Measurements from ENCODE around the gene TAP1.
A peak's percentile ranks its signal among the peaks of the same experiment; 100 is the strongest.
"Not testable (repeated sequence)": the region's sequence is repeated elsewhere in the genome, so short reads cannot be mapped to it uniquely, and the experiment has no call there.

Gene TAP1

GRCh38 chr6:32853541-32854375 lies at the start of gene TAP1, which contains the start of gene PSMB9:
TSS of gene TAP1 (minus strand) at chr6:32853704. CDS start at chr6:32853636, 68 bp downstream.
TSS of gene PSMB9 (plus strand) at chr6:32854192. CDS start at chr6:32854230, 38 bp downstream.
- no peak for DNase-seq

DNA sequence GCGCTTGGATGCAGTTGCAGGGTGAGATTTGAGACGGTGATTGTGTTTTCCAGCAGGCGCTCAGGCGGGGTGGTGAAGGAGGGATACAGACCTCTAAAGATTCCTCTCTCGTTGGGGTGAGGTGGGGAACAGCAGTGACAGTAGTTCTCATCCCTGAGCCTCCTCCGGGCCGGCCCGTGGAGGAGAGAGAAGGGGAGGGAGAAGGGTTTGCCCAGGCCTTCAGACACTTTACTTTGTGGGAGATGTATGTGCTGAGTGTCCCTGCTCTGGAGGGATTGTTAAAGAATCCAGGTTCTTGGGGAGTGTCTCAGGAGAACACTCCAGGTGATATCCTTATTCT lies 41.5 kb upstream of the TAP1 start:
- no peak for DNase-seq

- DNase-seq, result peak; percentile 43
These were observed 40.8 kb upstream of the TAP1 start for GRCh38 chr6:32894085-32895005.

GRCh38 chr6:32890831-32891230 lies 37.3 kb upstream of the TAP1 start:
- no peak for DNase-seq

DNA sequence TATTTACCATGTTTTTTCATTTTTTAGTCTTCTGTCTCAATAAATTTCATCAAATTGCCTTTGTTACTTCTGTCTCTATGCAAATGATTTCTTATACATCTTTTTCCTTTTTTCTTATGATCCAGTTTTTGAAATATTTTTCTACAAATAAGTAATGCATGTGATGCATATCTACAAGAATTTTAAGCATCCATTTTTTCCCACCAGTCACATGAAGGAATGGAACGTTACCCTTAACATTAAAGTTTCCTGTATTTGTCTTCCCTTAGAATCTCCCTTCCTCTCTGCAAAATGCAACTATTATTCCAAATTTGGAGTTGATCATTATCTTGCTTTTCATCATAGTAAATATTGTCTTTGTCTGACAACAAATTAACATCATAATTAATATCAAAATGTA lies 36.0 kb upstream of the TAP1 start:
- no peak for DNase-seq

GRCh38 chr6:32888576-32888975 lies 35.1 kb upstream of the TAP1 start:
- DNase-seq, result no peak

GRCh38 chr6:32887616-32888015 lies 34.1 kb upstream of the TAP1 start:
- no peak for DNase-seq

DNA sequence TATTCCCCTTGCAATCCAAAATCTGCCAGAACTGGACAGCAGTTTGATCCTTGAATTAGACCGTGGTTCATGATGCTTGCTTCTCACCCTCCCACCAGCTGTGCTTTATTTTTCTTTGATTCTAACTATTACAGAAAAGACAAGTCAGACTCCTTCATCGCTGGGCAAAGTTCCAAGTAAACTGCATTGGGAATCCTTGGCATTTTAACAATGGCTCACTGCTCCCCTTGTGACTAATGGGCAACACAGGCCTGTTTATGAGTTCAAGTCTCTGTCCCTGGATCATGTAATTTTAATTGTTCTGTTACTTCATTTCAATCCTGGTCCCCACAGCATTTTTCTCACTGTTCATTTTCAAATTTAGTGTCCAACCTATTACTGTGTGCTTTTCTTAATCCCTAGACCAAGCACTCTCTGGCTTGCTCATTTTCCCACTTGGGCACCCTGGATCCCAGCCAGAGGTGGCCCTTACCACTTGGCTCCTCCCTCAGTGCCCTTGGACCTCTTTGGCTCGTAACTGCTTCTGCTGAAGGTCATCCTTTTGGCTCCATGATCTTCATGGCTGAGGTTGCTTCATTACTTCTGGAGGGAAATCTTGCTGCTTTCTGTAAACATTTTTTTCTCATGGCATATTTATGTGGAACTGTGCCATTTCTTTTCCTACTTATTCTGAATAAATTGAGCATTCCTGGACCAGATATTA lies 33.3 kb upstream of the TAP1 start:
- no peak for DNase-seq

GRCh38 chr6:32885698-32886286 lies 32.3 kb upstream of the TAP1 start:
- peak; percentile 37 for DNase-seq

DNA sequence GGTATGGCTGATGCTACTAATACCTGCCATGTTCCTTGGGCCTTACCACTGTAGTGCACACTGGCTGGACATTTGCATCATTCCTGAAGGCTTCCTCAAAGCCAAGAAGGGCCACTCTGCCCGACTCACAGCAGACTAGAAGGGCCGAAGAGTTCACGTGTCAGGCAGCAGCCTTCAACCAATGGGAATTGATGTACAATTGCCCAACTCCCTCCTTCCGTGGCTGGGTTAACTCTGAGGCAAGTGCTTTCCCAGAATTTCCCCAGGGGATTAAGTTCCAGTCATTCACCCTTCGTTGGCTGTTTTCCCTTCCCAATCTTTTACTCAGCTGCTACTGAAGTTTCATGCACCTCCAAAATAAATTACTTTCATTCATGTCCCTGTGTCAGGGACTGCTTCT lies 30.3 kb upstream of the TAP1 start:
- no peak for DNase-seq

- no peak for DNase-seq
These were observed 29.4 kb upstream of the TAP1 start for GRCh38 chr6:32882879-32883250.

DNA sequence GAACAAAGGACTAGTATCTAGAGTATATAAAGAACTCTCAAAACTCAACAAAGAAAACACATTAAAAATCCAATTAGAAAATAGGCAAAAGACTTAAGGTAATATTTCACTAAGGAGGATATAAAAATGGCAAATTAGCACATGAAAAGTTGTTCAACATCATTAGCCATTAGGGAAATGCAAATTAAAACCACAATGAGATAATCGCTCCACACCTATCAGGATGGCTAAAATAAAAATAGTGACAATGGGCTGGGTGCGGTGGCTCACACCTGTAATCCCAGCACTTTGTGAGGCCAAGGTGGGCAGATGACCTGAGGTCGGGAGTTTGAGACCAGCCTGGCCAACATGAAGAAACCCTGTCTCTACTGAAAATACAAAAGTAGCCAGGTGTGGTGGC lies 27.5 kb upstream of the TAP1 start:
- DNase-seq, result not testable (repeated sequence)

- DNase-seq, result no peak
These were observed 26.2 kb upstream of the TAP1 start for GRCh38 chr6:32879691-32880090.

DNA sequence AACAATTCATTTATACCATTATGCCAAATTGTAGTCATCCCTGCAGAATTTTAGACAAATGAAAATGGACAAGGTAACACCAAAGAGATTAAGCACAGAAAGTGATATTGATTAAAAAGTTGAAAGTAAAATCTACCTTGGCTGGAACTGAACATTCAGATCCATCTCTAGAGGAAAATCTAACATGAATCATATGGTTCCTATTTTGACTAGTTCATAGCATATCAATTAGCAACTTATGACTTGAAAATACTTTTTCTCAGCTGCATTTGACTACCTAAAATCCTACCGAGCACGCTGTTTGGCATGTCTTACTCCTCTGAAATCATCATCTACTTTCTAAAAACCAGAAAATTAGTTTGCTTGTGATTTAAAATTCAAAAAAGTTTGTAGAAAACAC lies 23.1 kb upstream of the TAP1 start:
- no peak for DNase-seq

GRCh38 chr6:32873947-32874346 lies 20.4 kb upstream of the TAP1 start:
- not testable (repeated sequence) for DNase-seq

- no peak for DNase-seq
These were observed 14.8 kb upstream of the TAP1 start for GRCh38 chr6:32868257-32868788.

DNA sequence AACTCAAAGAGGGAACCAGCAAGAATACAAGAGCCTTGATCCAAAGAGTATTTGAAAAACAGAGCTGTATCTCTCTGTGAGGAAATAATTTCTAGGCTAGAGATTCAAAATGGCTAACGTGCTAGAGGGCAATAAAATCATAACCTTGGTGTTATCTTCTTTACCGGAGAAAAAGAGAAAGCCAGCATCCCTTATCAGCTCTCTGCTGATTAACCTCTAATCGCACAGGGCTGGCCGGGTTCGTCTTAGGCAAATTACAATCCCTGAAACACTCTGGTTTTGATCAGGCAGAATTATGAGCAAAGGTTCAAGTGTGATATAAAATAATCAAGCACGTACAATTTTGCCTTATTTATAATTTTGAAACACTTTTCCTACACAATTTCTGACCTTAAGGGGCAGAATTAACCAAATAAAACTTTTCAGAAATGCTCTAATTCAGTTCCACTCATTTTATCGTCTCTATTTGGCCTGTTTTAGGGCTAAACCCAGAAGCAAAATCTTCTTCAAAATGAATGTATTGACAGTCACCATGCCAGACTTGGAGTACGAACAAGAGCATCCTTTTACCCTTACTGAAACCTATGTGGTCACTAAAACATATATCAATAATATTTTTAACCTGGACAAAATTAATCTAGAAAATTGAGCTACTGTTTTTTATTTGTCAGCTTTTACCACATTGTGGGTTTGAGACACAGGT lies 14.2 kb upstream of the TAP1 start:
- no peak for DNase-seq

- no peak for DNase-seq
These were observed 13.5 kb upstream of the TAP1 start for GRCh38 chr6:32867022-32867477.

DNA sequence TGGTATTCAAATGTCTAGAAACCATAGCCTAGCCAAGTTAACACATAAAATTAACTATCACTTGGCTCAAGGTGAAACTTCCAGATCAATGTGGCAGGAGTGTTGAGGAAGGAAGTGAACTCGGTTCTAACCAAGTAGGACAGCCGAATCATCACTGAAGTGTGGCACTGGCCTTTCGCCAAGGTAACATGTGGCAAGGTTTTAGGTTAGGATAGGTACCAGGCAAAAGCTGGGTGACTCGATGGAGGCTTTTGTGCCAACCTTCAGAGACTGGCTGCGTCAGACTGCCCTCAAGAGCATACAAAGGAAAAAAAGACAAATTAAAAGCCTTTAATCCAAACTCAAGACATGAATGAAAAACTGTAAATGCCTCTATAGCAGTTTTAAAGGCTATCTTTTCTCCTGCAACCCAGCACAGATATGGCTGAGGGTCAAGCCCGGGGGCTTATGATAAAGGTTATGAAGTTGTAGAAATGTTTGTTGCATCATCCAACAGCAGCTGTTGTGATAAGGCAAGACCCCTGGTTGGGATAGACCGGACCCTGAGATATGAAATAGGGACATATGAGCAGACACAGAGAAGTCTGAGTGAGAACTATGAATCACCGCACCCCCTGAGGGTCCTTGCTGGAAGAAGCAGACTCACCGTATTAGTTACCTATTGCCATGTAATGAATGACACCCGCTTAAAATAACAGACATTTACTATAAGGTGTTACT lies 12.4 kb upstream of the TAP1 start:
- no peak for DNase-seq

- DNase-seq, result no peak
These were observed 9.2 kb upstream of the TAP1 start for GRCh38 chr6:32862725-32863124.

- DNase-seq, result no peak
These were observed 7.2 kb upstream of the TAP1 start for GRCh38 chr6:32860674-32861073.

All from NCI-H2081 treated with DMSO at 0.1 percent for 48 hours (cell line).